H9 (cell line): Measurements from ENCODE around the gene CFAP46. TPM values are rescaled to one million over a fixed set of nuclear protein-coding genes. Genes with fewer than 3 reads are reported as not detected.

Experiments
- DNase-seq: peaks from one replicate; pipeline ENCODE4 v3.0.0-alpha.2; 2017
- H2AFZ ChIP-seq: one replicate; pipeline ENCODE4 v1.6.1; 2013; ENCODE audit warnings: mild to moderate bottlenecking, low read length, control low read depth, moderate library complexity
- H2AK5ac ChIP-seq: 2 replicates; pipeline ENCODE4 v1.6.1; 2013; ENCODE audit warnings: low read length, control low read depth, mixed read lengths; ENCODE audit not compliant: insufficient read length
- H2BK120ac ChIP-seq: one replicate; pipeline ENCODE4 v1.6.1; 2013; ENCODE audit warnings: low read depth, mild to moderate bottlenecking, low read length, control low read depth, inconsistent platforms; ENCODE audit not compliant: poor library complexity, severe bottlenecking
- H2BK12ac ChIP-seq: 2 replicates; pipeline ENCODE4 v1.6.1; 2013; ENCODE audit warnings: low read length, control low read depth, mixed read lengths, low read depth; ENCODE audit not compliant: insufficient read length
- H2BK15ac ChIP-seq: 2 replicates; pipeline ENCODE4 v1.6.1; 2013; ENCODE audit warnings: low read depth, low read length, control low read depth
- H2BK20ac ChIP-seq: one replicate; pipeline ENCODE4 v1.6.1; 2013; ENCODE audit warnings: low read depth, mild to moderate bottlenecking, low read length, control low read depth, inconsistent platforms; ENCODE audit not compliant: poor library complexity, severe bottlenecking
- H2BK5ac ChIP-seq: 2 replicates; pipeline ENCODE4 v1.6.1; 2013; ENCODE audit warnings: low read length, control low read depth, mixed read lengths; ENCODE audit not compliant: insufficient read length
- H3K14ac ChIP-seq: 2 replicates; pipeline ENCODE4 v1.6.1; 2013; ENCODE audit warnings: low read length, control low read depth; ENCODE audit not compliant: insufficient read depth
- H3K18ac ChIP-seq: 2 replicates; pipeline ENCODE4 v1.6.1; 2013; ENCODE audit warnings: low read depth, mild to moderate bottlenecking, mixed read lengths, low read length, control low read depth; ENCODE audit not compliant: insufficient read length
- H3K23ac ChIP-seq: 2 replicates; pipeline ENCODE4 v1.6.1; 2013; ENCODE audit warnings: low read length, control low read depth, mixed read lengths, low read depth; ENCODE audit not compliant: insufficient read length
- H3K23me2 ChIP-seq: 2 replicates; pipeline ENCODE4 v1.6.1; 2013; ENCODE audit warnings: low read depth, mild to moderate bottlenecking, mixed read lengths, low read length, control low read depth; ENCODE audit not compliant: insufficient read length, poor library complexity, severe bottlenecking
- H3K27ac ChIP-seq: 2 replicates; pipeline ENCODE4 v1.5.1; 2013; ENCODE audit warnings: low read length, control low read depth, mixed read lengths, low read depth; ENCODE audit not compliant: insufficient read length
- H3K27me3 ChIP-seq: 2 replicates; pipeline ENCODE4 v1.6.1; 2013; ENCODE audit warnings: low read length, control low read depth, inconsistent platforms; ENCODE audit not compliant: insufficient read depth
- H3K4ac ChIP-seq: 2 replicates; pipeline ENCODE4 v1.6.1; 2013; ENCODE audit warnings: low read depth, mild to moderate bottlenecking, control low read depth, inconsistent platforms, low read length, moderate library complexity
- H3K4me1 ChIP-seq: 2 replicates; pipeline ENCODE4 v1.6.1; 2013; ENCODE audit warnings: low read length, control low read depth, inconsistent platforms; ENCODE audit not compliant: insufficient read depth
- H3K4me2 ChIP-seq: 2 replicates; pipeline ENCODE4 v1.6.1; 2013; ENCODE audit warnings: low read length, control low read depth, mixed read lengths; ENCODE audit not compliant: insufficient read length, insufficient read depth
- H3K56ac ChIP-seq: 2 replicates; pipeline ENCODE4 v1.6.1; 2013; ENCODE audit warnings: low read depth, mild to moderate bottlenecking, mixed read lengths, low read length, control low read depth; ENCODE audit not compliant: insufficient read length
- H3K79me1 ChIP-seq: 2 replicates; pipeline ENCODE4 v1.6.1; 2013; ENCODE audit warnings: low read depth, mild to moderate bottlenecking, moderate library complexity, low read length, control low read depth, inconsistent platforms; ENCODE audit not compliant: insufficient read depth, poor library complexity, severe bottlenecking
- H3K79me2 ChIP-seq: 2 replicates; pipeline ENCODE4 v1.6.1; 2013; ENCODE audit warnings: low read length, control low read depth, inconsistent platforms; ENCODE audit not compliant: insufficient read depth
- H3K9ac ChIP-seq: 2 replicates; pipeline ENCODE4 v1.6.1; 2013; ENCODE audit warnings: low read length, control low read depth, mixed read lengths; ENCODE audit not compliant: insufficient read length; ENCODE audit errors: extremely low read depth
- H3K9me3 ChIP-seq: one replicate; pipeline ENCODE4 v1.6.1; 2013; ENCODE audit warnings: low read depth, low read length, inconsistent platforms; ENCODE audit not compliant: control insufficient read depth
- H3T11ph ChIP-seq: one replicate; pipeline ENCODE4 v1.6.1; 2013; ENCODE audit warnings: mild to moderate bottlenecking, low read length, control low read depth, inconsistent platforms
- H4K20me1 ChIP-seq: one replicate; pipeline ENCODE4 v1.6.1; 2013; ENCODE audit not compliant: control insufficient read depth, insufficient read length, insufficient read depth
- H4K5ac ChIP-seq: 2 replicates; pipeline ENCODE4 v1.6.1; 2013; ENCODE audit warnings: low read depth, mild to moderate bottlenecking, mixed read lengths, low read length, control low read depth; ENCODE audit not compliant: insufficient read length
- H4K8ac ChIP-seq: replicated peaks from 2 replicates; pipeline ENCODE4 v1.6.1; 2013; ENCODE audit warnings: low read length, control low read depth, mixed read lengths, low read depth; ENCODE audit not compliant: insufficient read length
- H4K91ac ChIP-seq: 2 replicates; pipeline ENCODE4 v1.6.1; 2013; ENCODE audit warnings: low read depth, mild to moderate bottlenecking, moderate library complexity, mixed read lengths, low read length, control low read depth; ENCODE audit not compliant: insufficient read length
- H3K27ac Mint-ChIP-seq, 3 experiments: 2 replicates in 2 of 3; 3 replicates in 1 of 3; pipeline ENCODE4 v1.8.0; 2020 to 2021; ENCODE audit warnings: mixed read lengths in 3 of 3, mild to moderate bottlenecking in 1 of 3, moderate library complexity in 1 of 3
- H3K27me3 Mint-ChIP-seq: 2 replicates; pipeline ENCODE4 v1.8.0; 2021; ENCODE audit warnings: low read depth, mild to moderate bottlenecking, moderate library complexity, mixed read lengths
- H3K36me3 Mint-ChIP-seq, 3 experiments: 2 replicates in 2 of 3; 3 replicates in 1 of 3; pipeline ENCODE4 v1.8.0; 2020 to 2021; ENCODE audit warnings: low read depth in 3 of 3, mixed read lengths in 3 of 3; ENCODE audit not compliant: insufficient read depth in 1 of 3
- H3K4me1 Mint-ChIP-seq, 2 experiments: 2 replicates each; pipeline ENCODE4 v1.8.0; 2020; ENCODE audit warnings: mixed read lengths in 2 of 2
- H3K4me3 Mint-ChIP-seq, 2 experiments: 2 replicates in 1 of 2; 3 replicates in 1 of 2; pipeline ENCODE4 v1.8.0; 2020 to 2021; ENCODE audit warnings: mild to moderate bottlenecking in 2 of 2, mixed read lengths in 2 of 2, moderate library complexity in 1 of 2
- H3K9me3 Mint-ChIP-seq, 2 experiments: 2 replicates in 1 of 2; 3 replicates in 1 of 2; pipeline ENCODE4 v1.8.0; 2020; ENCODE audit warnings: mild to moderate bottlenecking in 2 of 2, mixed read lengths in 2 of 2, moderate library complexity in 1 of 2
- WGBS: extraction: QIAGEN DNeasy Blood & Tissue Kit; methylation state at CpG from one replicate; pipeline ENCODE4 v1.1.7; 2013; ENCODE audit warnings: missing lambda C conversion rate, low lambda C conversion rate, mixed read lengths; ENCODE audit not compliant: insufficient read length; ENCODE audit errors: extremely low coverage; 5-methylcytosine and 5-hydroxymethylcytosine counted together
- total RNA-seq: library from RNA; stranded (reverse); gene quantifications from 2 replicates; pipeline ENCODE4 v1.2.1, GENCODE V29; 2021
- TF ChIP-seq, protein P1 (sequence below): fragments of 200-600 bp; sonication (generic); conservative IDR thresholded peaks from 3 replicates; pipeline ENCODE4 v1.8.0; 2021; ENCODE audit warnings: antibody characterized with exemption, mild to moderate bottlenecking

CFAP46 gene
- total RNA-seq, 1 experiment from 2014 or later: 3.1 TPM

DNA sequence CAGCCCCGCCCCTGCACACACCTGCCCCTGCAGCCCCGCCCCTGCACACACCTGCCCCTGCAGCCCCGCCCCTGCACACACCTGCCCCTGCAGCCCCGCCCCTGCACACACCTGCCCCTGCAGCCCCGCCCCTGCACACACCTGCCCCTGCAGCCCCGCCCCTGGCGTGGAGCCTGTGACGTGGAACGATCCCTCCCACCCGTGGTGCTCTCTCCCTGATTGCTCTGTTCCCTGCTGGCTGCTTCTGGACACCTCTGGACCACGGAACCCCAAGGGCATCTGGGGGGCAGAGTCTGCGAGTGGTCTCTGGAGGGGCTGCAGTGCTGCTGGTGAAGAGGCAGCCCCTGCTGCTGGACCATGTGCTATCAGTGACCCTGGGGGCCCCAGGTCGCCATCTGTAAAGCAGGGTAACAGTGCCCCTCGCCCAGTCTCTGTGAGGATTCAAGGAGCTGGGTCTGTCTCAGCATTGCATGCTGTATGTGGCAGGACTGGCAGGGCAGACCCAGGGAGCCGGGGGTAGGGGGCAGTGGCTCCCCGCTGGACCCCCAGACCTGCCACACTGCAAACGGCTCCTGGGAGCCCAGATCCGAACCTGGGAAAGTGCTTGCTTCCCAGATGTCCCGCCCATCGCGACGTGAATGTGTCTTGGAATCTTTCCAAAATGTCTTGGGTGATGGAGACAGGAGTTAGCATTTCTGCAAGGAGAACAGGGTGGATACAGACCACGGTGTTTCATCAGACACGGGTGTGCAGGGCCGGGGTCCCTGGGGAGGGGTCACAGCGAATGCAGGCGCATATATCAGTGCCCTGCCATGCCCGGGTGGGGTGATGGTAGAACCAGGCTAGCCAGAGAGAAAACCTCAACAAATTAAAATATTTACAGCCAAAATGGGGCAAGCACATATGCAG lies 128.6 kb downstream of the CFAP46 start:
- Histone ChIP-seq H2BK15ac (no peak overlapping the region), H4K5ac (no peak overlapping the region), H3K27ac (no peak overlapping the region), H3K4me2 (no peak overlapping the region), H2AK5ac (no peak overlapping the region), H3T11ph (no peak overlapping the region), H3K27me3 (no peaks in the 10 kb centered on the region), H4K91ac (no peak overlapping the region), H3K23me2 (no peaks in the 10 kb centered on the region), H3K18ac (no peak overlapping the region), H3K4ac (no peak overlapping the region), H2BK5ac (no peak overlapping the region), H3K9me3 (no peaks in the 10 kb centered on the region), H2AFZ (no peak overlapping the region), H3K79me2 (no peaks in the 10 kb centered on the region), H3K79me1 (no peaks in the 10 kb centered on the region), H2BK120ac (no peak overlapping the region), H3K23ac (no peak overlapping the region), H4K8ac (no peak overlapping the region), H3K4me1 (no peaks in the 10 kb centered on the region), H3K56ac (no peak overlapping the region), H3K9ac (no peak overlapping the region), H4K20me1 (no peaks in the 10 kb centered on the region), H2BK20ac (no peak overlapping the region), H2BK12ac (no peak overlapping the region), H3K14ac (no peak overlapping the region)
- H3K4me3 Mint-ChIP-seq: no peak overlapping the region
- H3K4me1 Mint-ChIP-seq: no peaks in the 10 kb centered on the region
- TF ChIP-seq, protein P1, sequence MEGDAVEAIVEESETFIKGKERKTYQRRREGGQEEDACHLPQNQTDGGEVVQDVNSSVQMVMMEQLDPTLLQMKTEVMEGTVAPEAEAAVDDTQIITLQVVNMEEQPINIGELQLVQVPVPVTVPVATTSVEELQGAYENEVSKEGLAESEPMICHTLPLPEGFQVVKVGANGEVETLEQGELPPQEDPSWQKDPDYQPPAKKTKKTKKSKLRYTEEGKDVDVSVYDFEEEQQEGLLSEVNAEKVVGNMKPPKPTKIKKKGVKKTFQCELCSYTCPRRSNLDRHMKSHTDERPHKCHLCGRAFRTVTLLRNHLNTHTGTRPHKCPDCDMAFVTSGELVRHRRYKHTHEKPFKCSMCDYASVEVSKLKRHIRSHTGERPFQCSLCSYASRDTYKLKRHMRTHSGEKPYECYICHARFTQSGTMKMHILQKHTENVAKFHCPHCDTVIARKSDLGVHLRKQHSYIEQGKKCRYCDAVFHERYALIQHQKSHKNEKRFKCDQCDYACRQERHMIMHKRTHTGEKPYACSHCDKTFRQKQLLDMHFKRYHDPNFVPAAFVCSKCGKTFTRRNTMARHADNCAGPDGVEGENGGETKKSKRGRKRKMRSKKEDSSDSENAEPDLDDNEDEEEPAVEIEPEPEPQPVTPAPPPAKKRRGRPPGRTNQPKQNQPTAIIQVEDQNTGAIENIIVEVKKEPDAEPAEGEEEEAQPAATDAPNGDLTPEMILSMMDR: no peak
- no peak overlapping the region for H3K27ac Mint-ChIP-seq
- no CpG with 5 or more reads among the region's 28 CpGs for WGBS
- H3K27me3 Mint-ChIP-seq: peaks cover 6% of the 10 kb centered on the region
- no peaks in the 10 kb centered on the region; a peak in 1 of 7 replicates for H3K36me3 Mint-ChIP-seq
- peaks cover 3% of the 10 kb centered on the region in 2 experiments; a peak in 2 of 5 replicates for H3K9me3 Mint-ChIP-seq
- DNase-seq: no peak
